ENCODE results near the gene MAST4.

MAST4 gene

DNA sequence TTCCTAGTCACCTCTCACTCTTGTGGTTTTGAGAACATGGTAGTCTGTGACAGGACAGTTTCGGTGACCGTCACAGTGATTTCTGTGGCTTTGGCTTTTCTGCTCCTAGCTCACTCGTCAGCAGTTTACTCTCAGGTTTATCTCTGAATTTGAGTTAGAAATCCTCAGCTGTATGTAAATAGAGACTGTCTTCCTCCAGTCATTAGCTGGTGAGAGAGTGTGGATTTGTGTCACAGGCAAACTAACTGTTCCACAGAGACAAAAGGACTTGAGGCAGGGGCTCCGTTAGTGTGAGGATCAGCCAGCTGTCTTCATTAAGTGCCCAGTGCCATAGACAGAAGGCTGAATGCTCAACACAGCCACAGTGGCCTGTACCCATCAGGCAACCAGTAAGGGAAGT, 469.0 kb downstream of the MAST4 start:
- H4K20me1 ChIP-seq (ENCODE audit: control insufficient read depth, insufficient read depth, low read depth, low read length): no peaks in the 10 kb centered on the region
- no peaks in the 10 kb centered on the region for H3K9me2 ChIP-seq (replicated peaks; ENCODE audit: control insufficient read depth, low read length)
- no peaks in the 10 kb centered on the region for H3K9me3 ChIP-seq (ENCODE audit: control insufficient read depth, insufficient read depth, low read length)
- peaks cover 3% of the 10 kb centered on the region; the same call in 1 of the 2 replicates for H3K27me3 ChIP-seq (ENCODE audit: control insufficient read depth, low read length)
- H3K4me1 ChIP-seq (ENCODE audit: control insufficient read depth, low read length): no peaks in the 10 kb centered on the region
- no peaks in the 10 kb centered on the region for H3K79me2 ChIP-seq (ENCODE audit: control insufficient read depth, low read length)
- no peak overlapping the region for H3K27ac ChIP-seq (ENCODE audit: low read depth, low read length)
- H3K4me3 ChIP-seq (ENCODE audit: low read length): no peak overlapping the region
- H3K4me2 ChIP-seq (ENCODE audit: low read length): no peak overlapping the region
- H3F3A ChIP-seq (ENCODE audit: control insufficient read depth, insufficient read depth): no peaks in the 10 kb centered on the region
- H3K36me3 ChIP-seq (ENCODE audit: control insufficient read depth, low read length): no peaks in the 10 kb centered on the region
- no peak for TF ChIP-seq EZH2phosphoT487 (IDR thresholded peaks at IDR 0.05; ENCODE audit: borderline replicate concordance, low read length)
- TF ChIP-seq CTCF (IDR thresholded peaks at IDR 0.05; ENCODE audit: low read depth, low read length, poor library complexity, severe bottlenecking): no peak

DNA sequence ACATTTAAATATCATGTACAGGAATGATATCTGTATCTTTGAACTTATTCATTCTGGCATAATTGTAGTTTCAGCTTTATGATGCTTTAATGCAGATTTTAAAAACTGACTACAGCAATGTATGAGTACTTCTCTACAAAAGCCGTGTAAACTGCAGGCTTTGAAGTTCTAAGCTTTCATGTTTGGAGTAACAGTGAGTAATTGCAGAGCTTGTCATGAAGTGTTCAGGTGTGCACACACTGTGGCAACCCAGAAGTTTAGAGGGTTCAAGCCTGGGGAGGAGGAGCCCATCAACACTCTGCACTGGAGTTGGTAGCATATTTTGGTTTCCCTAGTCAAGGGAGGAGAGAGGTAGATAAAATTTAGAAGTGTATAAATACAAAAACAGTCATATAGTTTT, 469.5 kb downstream of the MAST4 start:
- H3K4me3 ChIP-seq (ENCODE audit: low read length): no peak overlapping the region
- no peaks in the 10 kb centered on the region for H3K9me3 ChIP-seq (ENCODE audit: control insufficient read depth, insufficient read depth, low read length)
- no peak overlapping the region for H3K27ac ChIP-seq (ENCODE audit: low read depth, low read length)
- H3K79me2 ChIP-seq (ENCODE audit: control insufficient read depth, low read length): no peaks in the 10 kb centered on the region
- TF ChIP-seq CTCF (IDR thresholded peaks at IDR 0.05; ENCODE audit: low read depth, low read length, poor library complexity, severe bottlenecking) (no peak), EZH2phosphoT487 (IDR thresholded peaks at IDR 0.05; ENCODE audit: borderline replicate concordance, low read length) (no peak)
- H3K4me2 ChIP-seq (ENCODE audit: low read length): no peak overlapping the region
- H3K36me3 ChIP-seq (ENCODE audit: control insufficient read depth, low read length): no peaks in the 10 kb centered on the region
- no peaks in the 10 kb centered on the region for H3F3A ChIP-seq (ENCODE audit: control insufficient read depth, insufficient read depth)
- peaks cover 3% of the 10 kb centered on the region; the same call in 1 of the 2 replicates for H3K27me3 ChIP-seq (ENCODE audit: control insufficient read depth, low read length)
- no peaks in the 10 kb centered on the region for H4K20me1 ChIP-seq (ENCODE audit: control insufficient read depth, insufficient read depth, low read depth, low read length)
- no peaks in the 10 kb centered on the region for H3K4me1 ChIP-seq (ENCODE audit: control insufficient read depth, low read length)
- H3K9me2 ChIP-seq (replicated peaks; ENCODE audit: control insufficient read depth, low read length): no peaks in the 10 kb centered on the region

DNA sequence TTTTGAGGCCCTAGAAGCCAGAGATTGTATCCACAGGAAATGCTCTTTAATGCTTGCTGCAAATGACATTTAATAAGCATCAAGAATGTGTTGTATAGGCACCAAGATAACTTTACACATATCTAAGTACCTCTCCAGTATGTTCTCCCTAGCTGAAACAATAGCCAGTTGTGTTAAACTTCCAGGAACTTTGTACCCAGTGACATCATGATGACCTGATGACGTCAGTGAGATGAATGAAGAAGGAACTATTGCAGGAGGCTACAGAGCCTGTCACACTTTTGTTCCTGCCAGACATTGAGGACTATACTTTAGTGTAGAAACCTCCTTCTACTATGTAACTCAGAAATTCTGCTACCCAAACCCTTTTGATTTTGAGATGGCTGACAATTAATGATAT, 470.6 kb downstream of the MAST4 start:
- Histone ChIP-seq H3K9me2 (replicated peaks; ENCODE audit: control insufficient read depth, low read length) (no peaks in the 10 kb centered on the region), H3K4me3 (ENCODE audit: low read length) (no peak overlapping the region), H3K4me2 (ENCODE audit: low read length) (no peak overlapping the region), H3K27ac (ENCODE audit: low read depth, low read length) (no peak overlapping the region), H3K9me3 (ENCODE audit: control insufficient read depth, insufficient read depth, low read length) (no peaks in the 10 kb centered on the region), H3K79me2 (ENCODE audit: control insufficient read depth, low read length) (no peaks in the 10 kb centered on the region), H3K27me3 (ENCODE audit: control insufficient read depth, low read length) (peaks cover 3% of the 10 kb centered on the region; the same call in 1 of the 2 replicates), H3F3A (ENCODE audit: control insufficient read depth, insufficient read depth) (no peaks in the 10 kb centered on the region), H3K36me3 (ENCODE audit: control insufficient read depth, low read length) (no peaks in the 10 kb centered on the region), H4K20me1 (ENCODE audit: control insufficient read depth, insufficient read depth, low read depth, low read length) (no peaks in the 10 kb centered on the region), H3K4me1 (ENCODE audit: control insufficient read depth, low read length) (no peaks in the 10 kb centered on the region)
- TF ChIP-seq CTCF (IDR thresholded peaks at IDR 0.05; ENCODE audit: low read depth, low read length, poor library complexity, severe bottlenecking) (no peak), EZH2phosphoT487 (IDR thresholded peaks at IDR 0.05; ENCODE audit: borderline replicate concordance, low read length) (no peak)

Measured in DOHH2 (cell line).